HUDEP-2 (cell line): ENCODE measurements around the gene DDC.
"Not testable (repeated sequence)": the region's sequence is repeated elsewhere in the genome, so short reads cannot be mapped to it uniquely, and the experiment has no call there.

Experiments
- DNase-seq, 76 experiments: peaks; one replicate each; lab custom pipeline; 2025; ENCODE audit not compliant: unreplicated experiment in 76 of 76; lab: John Stamatoyannopoulos, UW

Gene DDC

DNA sequence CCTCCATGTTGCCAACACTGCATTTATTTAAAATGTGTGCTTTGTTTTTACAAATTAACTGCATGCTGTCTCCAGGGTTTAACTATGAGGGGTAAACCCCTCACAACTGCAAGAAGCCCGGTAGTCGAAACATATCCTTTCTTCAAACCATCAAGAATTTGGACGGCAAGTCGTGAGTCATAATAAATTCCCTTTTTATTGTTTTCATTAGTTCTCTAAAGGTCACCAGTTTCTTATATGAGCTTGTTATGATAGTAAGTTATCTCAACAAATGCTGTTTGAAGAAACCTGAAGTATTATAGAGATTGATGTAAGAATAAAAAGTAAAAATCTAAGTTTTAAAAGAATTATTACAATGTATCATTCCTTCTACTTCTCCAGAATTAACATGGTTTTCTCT, 102.8 kb downstream of the DDC start:
- no peak for DNase-seq

DNA sequence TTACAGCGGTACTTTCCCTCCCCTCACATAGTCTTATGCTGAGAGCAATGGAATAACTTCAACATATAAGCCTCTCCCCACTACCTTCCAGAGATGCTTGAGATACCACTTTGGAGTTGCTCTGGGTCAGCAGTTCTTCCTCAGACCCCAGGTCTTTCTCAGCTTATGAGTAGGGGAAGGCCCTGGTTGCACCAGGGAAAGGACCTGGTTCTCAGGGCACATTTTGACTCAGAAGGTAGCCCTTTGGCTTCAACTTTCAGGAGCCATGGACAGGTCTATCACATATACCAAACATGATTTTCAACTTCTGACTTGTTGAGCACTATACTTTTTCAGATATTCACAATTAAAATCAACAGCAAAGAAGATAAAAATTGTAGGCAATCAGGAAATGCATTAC, 103.5 kb downstream of the DDC start:
- DNase-seq = no peak

DNA sequence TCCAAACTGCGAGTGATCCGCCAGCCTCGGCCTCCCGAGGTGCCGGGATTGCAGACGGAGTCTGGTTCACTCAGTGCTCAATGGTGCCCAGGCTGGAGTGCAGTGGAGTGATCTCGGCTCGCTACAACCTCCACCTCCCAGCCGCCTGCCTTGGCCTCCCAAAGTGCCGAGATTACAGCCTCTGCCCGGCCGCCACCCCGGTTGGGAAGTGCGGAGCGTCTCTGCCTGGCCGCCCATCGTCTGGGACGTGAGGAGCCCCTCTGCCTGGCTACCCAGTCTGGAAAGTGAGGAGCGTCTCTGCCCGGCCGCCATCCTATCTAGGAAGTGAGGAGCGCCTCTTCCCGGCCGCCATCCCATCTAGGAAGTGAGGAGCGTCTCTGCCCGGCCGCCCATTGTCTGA, 106.0 kb downstream of the DDC start:
- DNase-seq = not testable (repeated sequence)

DNA sequence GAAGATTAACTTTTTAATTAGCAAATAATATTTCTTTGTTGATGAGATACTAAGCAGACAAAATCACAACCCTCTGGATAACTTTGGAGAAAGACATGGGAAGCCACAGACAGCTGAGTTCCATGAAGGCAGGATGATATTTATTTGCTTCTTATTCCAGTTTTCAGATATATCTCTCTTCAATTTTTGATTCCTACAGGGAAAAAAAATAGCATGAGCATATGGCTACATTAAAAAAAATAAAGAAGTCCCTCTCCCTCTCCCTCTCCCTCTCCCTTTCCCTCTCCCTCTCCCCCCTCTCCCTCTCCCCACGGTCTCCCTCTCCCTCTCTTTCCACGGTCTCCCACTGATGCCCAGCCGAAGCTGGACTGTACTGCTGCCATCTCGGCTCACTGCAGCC, 106.6 kb downstream of the DDC start:
- DNase-seq = not testable (repeated sequence)

DNA sequence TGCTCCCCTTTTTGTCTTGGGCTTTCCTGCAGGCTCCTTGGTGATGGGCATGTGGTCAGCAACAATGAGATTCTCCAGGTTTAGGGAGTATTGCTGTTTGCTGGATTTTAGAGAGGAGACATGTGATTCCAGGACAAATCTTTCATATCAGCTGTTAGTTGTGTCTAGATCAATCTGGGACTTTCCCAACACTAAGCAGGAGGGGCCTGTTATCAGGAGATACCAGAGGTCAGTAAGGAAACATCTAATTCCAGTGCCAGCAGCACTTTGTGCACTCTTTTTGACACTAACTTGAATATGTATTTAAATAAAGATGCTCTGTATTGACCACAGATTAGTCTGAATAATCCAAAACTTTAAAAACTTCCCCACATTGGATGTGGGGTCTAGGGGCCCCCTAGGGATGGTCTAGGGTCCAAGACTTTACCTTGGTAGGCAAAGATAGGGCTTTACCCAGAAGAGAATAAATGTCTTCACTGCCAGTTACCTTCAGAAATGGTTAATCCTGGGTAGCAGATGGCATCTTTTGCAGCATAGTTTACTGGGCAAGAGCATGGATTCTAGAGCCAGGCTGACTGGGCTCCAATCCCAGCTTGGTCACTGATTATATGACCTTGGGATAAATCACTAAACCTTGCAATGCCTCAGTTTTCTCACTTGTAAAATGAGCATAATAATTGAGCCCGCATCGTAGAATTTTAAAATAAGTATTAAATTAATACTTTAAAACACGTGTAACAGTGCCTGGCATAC, 108.7 kb downstream of the DDC start:
- peak in 1 of 76 experiments; percentile 1 for DNase-seq

DNA sequence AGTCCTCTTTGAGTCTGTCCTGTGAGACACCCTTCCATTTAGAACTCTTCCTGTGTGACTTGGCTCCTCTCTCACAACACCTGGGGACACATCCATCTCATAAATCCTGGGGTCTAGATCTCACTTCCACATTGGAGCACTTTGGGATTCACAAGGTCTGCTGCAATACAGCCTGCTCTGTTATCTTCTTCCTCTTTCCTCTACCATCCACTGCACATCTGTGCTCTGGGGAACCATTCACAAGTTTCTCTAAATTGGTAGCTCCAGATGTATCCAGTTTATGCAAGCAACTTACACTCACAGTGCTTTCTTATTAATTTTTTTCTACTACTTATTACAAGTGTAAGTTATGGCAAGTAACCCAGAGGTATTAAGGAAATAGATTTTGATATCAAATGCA, 109.5 kb downstream of the DDC start:
- DNase-seq = no peak

DNA sequence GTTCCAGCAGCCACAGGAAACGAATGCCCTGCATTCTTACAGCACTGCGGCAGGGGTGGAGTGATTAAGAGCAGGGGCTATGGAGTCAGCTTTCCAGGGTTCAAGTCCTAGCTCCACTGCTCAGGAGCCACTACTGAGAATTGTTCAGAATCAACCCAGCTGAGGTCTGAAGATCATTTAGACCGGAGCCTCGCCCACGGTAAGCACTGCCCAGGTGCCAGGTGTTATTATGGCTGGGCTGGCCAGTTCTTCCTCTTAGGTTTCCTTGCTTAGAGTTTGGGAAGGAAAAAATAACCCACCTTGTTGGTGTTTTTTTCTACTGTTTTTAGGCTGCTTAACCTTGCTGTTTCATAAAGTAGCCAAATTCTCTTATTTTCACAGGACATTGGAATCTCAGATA, 110.2 kb downstream of the DDC start:
- DNase-seq = no peak

DNA sequence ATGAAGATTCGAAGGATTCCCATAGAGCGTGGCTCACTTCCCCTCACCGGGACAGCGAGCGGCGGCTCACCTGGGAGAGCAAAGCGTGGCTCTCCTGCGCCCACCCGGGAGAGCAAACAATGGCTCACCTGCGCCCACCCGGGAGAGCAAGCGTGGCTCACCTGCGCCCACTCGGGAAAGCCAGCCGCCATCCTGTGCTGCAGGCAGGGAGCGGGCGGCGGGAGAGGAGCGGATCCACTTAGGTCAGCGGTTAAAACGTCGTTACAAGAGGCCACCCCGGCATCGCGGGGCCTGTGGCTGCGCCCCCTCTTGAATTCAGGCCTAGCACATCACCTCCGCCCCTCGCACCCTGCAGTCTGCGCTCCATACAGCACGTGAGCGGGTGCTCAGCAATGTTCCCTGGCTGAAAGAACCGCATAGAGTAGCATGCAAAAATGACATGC, 114.6 kb downstream of the DDC start:
- peak in 6 of 76 experiments; percentile 5 to 57 (median 26) for DNase-seq

DNA sequence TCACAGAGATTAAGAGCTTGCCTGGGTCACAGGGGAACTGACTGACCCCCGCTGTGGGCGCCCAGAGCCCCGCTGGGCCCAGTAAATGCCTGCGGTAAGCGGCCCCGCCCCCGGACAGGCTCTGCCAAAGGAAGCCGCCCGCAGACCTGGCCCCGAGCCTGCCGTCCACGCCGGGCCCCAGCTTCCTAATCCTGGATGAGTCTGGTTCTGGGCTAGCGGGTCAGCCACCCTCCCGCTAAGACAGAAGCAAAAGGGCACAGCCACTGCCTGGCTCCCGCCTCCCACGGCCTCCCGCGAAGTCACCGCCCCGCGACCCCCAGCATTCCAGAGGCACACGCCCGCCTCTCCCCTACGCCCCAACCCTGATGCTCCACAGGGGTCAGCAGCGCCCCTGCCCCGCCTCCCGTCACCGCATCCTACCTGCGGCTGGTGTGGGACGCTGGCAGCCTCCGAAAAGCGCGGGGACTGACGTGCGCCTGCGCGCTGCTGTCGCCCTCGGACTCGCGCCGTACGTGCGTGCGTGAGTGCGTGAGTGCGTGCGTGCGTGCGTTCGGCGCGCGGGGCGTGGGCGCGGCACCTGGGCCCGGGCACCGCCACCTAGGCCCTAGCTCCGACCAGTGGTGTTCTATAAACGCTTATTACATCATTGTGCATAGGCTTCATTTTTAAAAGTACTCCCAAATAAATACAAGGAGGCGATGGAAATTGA, 115.2 kb downstream of the DDC start, which contains the start of gene FIGNL1:
Gene FIGNL1 (minus strand): TSS at position 470 of the 709 bp plus-strand sequence. CDS start 3,063 bp downstream, outside the sequence.
- DNase-seq = peak in 72 of 76 experiments; percentile 11 to 83 (median 65)

DNA sequence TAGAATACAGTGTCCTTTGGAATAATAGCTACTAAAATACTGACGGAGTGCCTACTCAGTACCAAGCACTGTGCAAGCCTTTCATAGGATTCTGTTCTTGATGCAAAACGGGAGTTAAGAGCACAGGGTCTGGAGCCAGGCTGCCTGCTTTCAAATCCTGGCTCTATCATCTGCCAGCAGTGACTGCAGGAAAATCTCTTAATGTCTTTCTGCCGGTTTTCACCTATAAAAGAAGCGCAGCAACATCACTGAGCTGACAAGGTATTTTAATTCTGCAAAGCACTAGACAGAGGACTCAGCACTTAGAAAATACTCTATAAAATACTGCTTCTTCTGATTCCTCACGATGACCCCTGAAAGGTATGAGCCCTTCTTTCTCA, 115.7 kb downstream of the DDC start:
- DNase-seq = no peak

DNA sequence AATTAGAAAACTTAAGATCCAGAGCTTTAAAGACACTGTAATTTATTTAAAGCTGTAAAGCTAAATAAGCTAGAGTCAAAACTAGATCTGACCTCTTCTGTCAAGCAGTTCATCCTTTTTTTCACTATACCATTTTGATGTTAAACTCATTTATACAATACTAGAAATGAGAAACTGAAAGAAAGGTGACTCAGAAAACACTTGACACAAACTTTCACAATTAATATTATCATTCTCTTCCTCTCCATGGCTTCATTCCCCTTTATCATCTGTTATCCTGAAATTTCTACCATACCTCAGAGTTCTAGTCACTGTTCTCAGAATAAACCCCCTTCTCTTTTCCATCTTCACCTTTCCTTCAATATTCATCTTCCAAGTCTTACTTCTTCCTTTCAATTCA, 116.4 kb downstream of the DDC start:
- DNase-seq = no peak

DNA sequence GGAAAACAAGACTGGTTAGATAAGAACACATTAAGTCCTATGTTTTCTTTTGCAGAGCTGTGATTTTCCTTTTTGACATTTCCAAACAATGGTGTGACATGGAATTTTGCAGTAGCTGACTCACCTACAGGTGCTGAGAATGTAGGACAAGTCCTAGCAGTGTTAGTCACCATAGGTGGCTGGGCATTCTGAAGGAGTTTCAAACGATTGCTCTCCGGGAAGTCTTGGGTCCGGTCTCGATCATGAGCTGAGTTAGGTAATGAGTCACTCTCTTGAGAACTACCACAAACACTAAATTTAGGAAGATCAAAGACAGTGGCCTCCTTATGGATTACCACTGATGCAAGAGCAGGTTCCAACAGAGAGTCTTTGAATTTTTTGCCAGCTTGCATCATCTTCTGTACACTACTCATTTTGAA, 118.7 kb downstream of the DDC start:
- DNase-seq = no peak

DNA sequence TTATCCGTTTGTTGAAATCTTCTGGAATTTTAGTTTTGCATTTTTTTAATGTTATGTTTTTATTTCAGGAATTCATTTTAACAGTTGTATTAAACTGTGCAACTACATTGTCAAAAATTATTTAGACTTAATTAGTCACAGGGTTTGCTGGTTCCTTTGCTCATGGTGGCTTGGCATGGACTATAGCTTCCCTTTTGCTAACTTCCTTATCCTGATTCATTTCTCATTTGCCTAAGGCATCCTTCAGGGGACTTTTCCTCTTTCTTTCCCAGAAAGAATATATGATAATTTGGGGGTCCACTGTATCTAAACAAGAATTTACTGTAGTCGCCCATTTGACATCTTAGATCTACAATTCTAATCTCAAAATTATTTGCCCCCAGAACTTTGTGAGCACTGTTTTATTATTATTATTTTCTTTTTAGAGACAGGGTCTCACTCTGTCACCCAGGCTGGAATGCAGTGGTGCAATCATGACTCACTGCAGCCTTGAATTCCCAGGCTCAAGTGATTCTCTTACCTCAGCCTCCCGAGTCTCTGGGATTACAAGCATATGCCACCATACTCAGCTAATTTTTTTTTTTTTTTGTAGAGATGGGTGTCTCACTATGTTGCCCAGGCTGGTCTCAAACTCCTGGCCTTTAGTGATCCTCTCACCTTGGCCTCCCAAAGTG, 128.9 kb downstream of the DDC start:
- DNase-seq = no peak

DNA sequence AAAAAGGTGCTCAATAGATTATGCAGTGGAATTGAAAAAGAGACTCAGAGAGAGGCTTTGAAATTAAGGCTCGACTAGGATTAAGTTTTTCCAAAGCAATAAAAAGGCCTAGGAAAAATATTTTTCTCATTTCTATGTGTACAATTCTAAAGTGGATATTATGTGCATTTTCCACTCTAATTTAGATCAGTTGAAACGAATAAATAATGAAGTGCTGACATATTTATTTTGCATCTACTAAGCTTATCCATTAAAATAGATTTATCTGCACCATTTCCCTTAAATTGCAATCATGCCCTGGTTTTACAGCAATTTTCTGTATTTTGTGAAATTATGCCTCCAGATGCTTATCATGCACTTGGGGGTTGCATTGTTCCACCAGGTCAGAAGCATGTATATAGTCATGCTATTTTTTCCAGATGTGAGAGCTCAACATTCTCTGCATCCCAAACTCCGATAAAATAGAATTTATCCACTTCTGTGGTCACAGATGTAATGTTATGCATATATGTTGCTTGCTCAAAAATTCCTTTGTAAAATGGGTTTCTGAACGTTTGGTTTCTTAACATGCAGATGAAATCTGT, 133.4 kb downstream of the DDC start:
- no peak for DNase-seq

DNA sequence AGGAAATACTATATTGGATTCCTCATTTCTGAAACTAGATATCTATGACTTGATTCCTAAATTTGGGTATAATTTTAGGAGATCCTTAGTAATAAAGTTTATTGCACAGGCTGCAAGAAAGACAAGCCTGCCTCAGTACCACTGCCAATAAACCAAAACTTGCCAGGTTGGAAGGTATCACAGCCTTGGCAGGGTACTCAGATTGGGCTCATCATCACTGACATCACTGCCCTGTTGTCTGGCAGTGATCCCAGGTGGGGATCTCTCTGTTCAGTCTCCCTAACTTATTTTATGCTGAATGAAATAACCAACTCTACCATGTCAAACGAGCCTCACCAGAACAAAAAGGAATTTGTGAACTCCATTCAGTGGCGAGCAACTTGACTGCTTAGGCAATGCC, 133.9 kb downstream of the DDC start:
- DNase-seq = no peak

DNA sequence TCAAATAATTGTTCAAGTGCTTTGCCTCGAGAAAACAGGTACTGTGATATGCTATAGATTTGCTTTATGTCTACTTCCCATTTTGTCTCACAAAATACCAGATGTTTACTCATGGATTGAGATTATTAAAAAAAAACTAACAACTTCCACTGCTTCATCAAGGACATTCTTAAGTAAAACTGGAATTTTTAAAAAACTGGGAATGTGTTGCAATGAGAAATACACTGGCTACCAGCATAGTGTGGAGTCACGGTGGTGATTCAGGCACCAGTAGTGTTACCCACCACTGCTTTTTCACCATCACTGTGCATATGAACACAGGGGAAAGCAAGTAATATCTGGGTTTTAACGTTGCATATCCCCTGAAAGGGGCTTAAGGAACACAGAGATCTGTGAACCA, 136.3 kb downstream of the DDC start:
- no peak for DNase-seq

DNA sequence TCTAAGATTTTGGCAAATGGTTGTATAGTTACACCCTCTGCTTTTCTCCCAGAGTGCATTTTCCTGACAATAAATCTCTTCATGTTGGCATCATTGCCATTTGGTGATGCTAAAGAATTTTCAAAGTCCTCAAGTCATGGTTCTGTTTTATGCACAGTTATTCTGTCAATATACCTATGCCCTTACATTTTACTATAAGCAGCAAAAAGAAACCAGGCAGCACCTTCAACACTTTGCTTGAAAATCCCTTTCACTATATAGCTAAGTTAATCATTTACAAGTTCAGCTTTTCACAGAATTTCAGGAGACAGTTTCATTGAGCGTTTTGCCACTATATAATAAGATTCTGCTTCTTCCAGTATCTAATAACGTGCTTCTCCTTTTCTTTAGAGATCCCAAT, 137.7 kb downstream of the DDC start:
- DNase-seq = no peak

DNA sequence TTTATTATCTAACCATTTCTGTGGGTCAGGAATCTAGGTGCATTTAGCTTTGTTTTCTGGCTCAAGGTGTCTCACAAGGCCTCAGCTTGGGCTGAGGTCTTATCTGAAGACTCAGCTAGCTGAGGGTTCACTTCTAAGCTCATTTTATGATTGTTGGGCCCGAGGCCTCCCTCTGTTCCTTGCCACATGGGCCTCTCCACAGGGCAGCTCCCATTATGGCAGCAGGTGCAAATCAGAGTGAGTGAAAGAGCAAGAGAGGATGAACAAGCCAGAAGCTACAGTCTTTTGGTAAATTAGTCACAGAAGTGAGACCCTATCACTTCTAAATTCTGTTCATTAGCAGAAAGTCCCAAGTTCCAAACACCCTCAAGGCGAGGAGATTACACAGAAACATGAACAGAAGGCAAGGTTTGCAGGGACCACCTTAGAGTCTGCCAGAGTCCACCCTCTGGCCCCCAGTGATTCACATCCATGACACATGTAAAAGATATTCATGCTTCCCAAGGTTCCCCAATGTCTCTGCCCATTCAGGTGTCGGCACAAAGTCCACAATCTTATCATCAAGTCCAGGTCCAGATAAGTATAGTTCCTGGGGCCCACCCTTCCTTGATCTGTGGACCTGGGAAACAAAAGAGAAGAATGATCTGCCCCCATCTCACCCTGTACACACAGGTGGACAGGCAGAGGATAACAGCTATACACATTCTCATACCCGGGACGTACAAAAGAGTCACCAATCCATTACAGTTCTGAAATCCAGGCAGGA, 138.7 kb downstream of the DDC start:
- no peak for DNase-seq

DNA sequence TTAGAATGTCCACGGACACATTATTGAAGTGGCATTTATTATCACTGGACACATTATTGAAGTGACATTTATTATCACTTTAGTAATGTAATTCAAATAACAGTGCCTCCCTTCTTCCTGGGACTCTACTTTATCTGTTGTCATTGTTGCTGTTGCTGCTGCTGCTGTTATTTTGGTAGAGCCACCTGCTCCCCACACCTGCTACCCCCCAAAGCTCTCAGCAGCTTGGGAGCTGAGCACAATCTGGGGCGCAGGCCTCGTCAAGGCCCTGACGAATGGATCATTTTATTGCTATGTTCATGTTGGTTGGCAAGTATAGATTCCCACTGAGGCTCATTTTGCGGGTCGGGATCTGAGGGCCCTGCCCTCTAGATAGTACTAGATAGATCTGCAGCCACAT, 139.9 kb downstream of the DDC start:
- no peak for DNase-seq

DNA sequence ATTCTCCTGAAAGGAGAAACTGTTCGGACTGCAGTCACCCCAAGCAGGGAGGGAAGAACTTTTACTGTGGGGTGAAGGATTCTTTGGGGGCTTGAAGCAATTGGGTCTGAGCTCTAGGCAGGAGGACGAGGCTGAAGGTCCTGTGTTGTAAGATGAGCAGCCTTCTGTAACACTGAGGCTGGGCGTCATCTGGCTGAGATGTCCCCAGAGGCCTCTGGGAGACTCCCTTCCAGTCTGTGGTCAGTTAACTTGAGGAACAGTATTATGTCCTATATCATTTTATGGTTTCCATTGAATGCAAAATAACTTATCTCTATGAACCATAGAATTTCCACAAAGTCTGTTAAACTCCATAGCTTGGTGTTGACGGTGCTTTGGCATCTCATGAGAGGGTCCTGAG, 141.3 kb downstream of the DDC start:
- DNase-seq = no peak

DNA sequence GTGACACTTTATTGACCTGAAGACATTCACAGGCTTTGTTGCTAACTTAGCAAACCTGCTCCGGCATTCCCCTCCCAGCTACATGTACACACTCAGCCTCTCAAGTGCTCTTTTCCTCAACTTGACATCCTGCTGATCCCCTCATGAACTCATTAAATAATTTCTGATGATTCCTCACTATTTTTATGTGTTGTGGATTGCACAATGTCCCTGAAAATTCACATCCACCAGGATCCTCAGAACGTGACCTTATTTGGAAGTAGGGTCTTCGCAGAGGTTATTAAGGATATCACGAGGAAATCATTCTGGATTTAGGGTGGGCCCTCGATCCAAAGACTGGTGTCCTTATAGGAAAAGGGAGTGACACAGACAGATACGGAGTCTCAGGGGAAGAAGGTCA, 142.3 kb downstream of the DDC start:
- DNase-seq = no peak
